B cell (primary cell): ENCODE data around the gene NIF3L1.

ENCODE experiments used
- CTCF ChIP-seq: fragments of 200-600 bp; IDR thresholded peaks from one replicate; pipeline ENCODE4 v1.8.0; 2022; ENCODE audit warnings: antibody characterized with exemption, mild to moderate bottlenecking
- EZH2 ChIP-seq: IDR thresholded peaks from 2 replicates; pipeline ENCODE4 v1.6.1; 2012; ENCODE audit warnings: borderline replicate concordance, low read depth, mild to moderate bottlenecking, moderate library complexity, low read length; ENCODE audit not compliant: insufficient read depth, poor library complexity, severe bottlenecking

- TF ChIP-seq CTCF (no peak), EZH2 (no peak)
Measured at GRCh38 chr2:200856806-200857205, 32.4 kb upstream of the NIF3L1 start.
